CD14-positive monocyte (primary cell): ENCODE measurements around the gene TRAPPC1. TPM values are rescaled to one million over a fixed set of nuclear protein-coding genes. Genes with fewer than 3 reads are reported as not detected.

Experiments used
- DNase-seq, 3 donors: peaks; one replicate each; pipeline ENCODE4 v3.0.0-alpha.2; 2011 to 2022
- H2AFZ ChIP-seq: 2 replicates; pipeline ENCODE4 v1.6.0; 2012; ENCODE audit warnings: mild to moderate bottlenecking, low read depth, low read length, inconsistent platforms; ENCODE audit not compliant: insufficient read depth, poor library complexity, severe bottlenecking
- H3K27ac ChIP-seq, 2 donors: 1 replicate in 1 of 2; 2 replicates in 1 of 2; pipeline ENCODE4 v1.5.1; 2012 to 2013; ENCODE audit warnings: low read length in 2 of 2, control low read depth in 1 of 2, inconsistent platforms in 1 of 2, low read depth in 1 of 2, mild to moderate bottlenecking in 1 of 2
- H3K27me3 ChIP-seq, 2 donors: one replicate each; pipeline versions ENCODE4 v1.6.0 to v1.6.1; 2011 to 2013; ENCODE audit warnings: low read length in 2 of 2; ENCODE audit not compliant: control insufficient read depth in 2 of 2, insufficient read depth in 2 of 2
- H3K36me3 ChIP-seq, 2 donors: replicated peaks in 1 of 2; 1 replicate in 1 of 2; 2 replicates in 1 of 2; pipeline versions ENCODE4 v1.5.1 to v1.6.1; 2012 to 2013; ENCODE audit warnings: low read length in 2 of 2, control low read depth in 1 of 2, inconsistent platforms in 1 of 2, mild to moderate bottlenecking in 1 of 2; ENCODE audit not compliant: insufficient read depth in 2 of 2, control insufficient read depth in 1 of 2
- H3K4me1 ChIP-seq, 2 donors: 1 replicate in 1 of 2; 2 replicates in 1 of 2; pipeline versions ENCODE4 v1.5.1 to v1.6.1; 2012 to 2013; ENCODE audit warnings: low read length in 2 of 2, control low read depth in 1 of 2, inconsistent platforms in 1 of 2, mild to moderate bottlenecking in 1 of 2, moderate library complexity in 1 of 2; ENCODE audit not compliant: insufficient read depth in 2 of 2, control insufficient read depth in 1 of 2
- H3K4me2 ChIP-seq: replicated peaks from 2 replicates; pipeline ENCODE3; 2012; ENCODE audit warnings: low read length, moderate library complexity, mild to moderate bottlenecking; ENCODE audit not compliant: poor library complexity, severe bottlenecking; ENCODE audit errors: extremely low read depth
- H3K4me3 ChIP-seq, 3 experiments: fragments of 200-600 bp in 1 of 3; sonication (generic) in 1 of 3; replicated peaks in 1 of 3; 1 replicate in 2 of 3; 2 replicates in 1 of 3; pipeline ENCODE4 v1.5.1; 2011 to 2013; ENCODE audit warnings: low read length in 3 of 3, mild to moderate bottlenecking in 3 of 3, control low read depth in 2 of 3, low read depth in 2 of 3, inconsistent platforms in 1 of 3, moderate library complexity in 1 of 3
- H3K79me2 ChIP-seq: 2 replicates; pipeline ENCODE4 v1.6.0; 2012; ENCODE audit warnings: mild to moderate bottlenecking, control low read depth, inconsistent platforms, low read length, moderate library complexity; ENCODE audit not compliant: insufficient read depth
- H3K9ac ChIP-seq: 2 replicates; pipeline ENCODE4 v1.6.0; 2017; ENCODE audit warnings: low read length, mild to moderate bottlenecking; ENCODE audit not compliant: insufficient read depth, poor library complexity, severe bottlenecking
- H3K9me3 ChIP-seq, 2 donors: replicated peaks in 1 of 2; 1 replicate in 1 of 2; 2 replicates in 1 of 2; pipeline versions ENCODE4 v1.5.1 to v1.6.1; 2012 to 2013; ENCODE audit warnings: low read length in 2 of 2, control low read depth in 1 of 2; ENCODE audit not compliant: control insufficient read depth in 1 of 2, insufficient read depth in 1 of 2
- H4K20me1 ChIP-seq: 2 replicates; pipeline ENCODE4 v1.6.0; 2012; ENCODE audit warnings: mild to moderate bottlenecking, low read length, control low read depth, moderate library complexity; ENCODE audit not compliant: insufficient read depth
- H3K27ac Mint-ChIP-seq, 7 donors: one replicate each; pipeline ENCODE4 v1.8.0; 2020; ENCODE audit warnings: mild to moderate bottlenecking in 7 of 7, mixed read lengths in 7 of 7, moderate library complexity in 6 of 7, inconsistent platforms in 2 of 7
- H3K27me3 Mint-ChIP-seq, 3 donors: one replicate each; pipeline ENCODE4 v1.8.0; 2021 to 2022; ENCODE audit warnings: low read depth in 3 of 3, mild to moderate bottlenecking in 3 of 3, mixed read lengths in 3 of 3, moderate library complexity in 3 of 3, inconsistent platforms in 1 of 3
- H3K36me3 Mint-ChIP-seq, 2 donors: one replicate each; pipeline ENCODE4 v1.8.0; 2020; ENCODE audit warnings: mixed read lengths in 2 of 2, inconsistent platforms in 1 of 2, mild to moderate bottlenecking in 1 of 2
- H3K4me1 Mint-ChIP-seq: one replicate; pipeline ENCODE4 v1.8.0; 2020; ENCODE audit warnings: mild to moderate bottlenecking, mixed read lengths
- H3K4me3 Mint-ChIP-seq, 2 donors: one replicate each; pipeline ENCODE4 v1.8.0; 2020; ENCODE audit warnings: mild to moderate bottlenecking in 2 of 2, mixed read lengths in 2 of 2, moderate library complexity in 1 of 2
- H3K9me3 Mint-ChIP-seq, 7 donors: one replicate each; pipeline ENCODE4 v1.8.0; 2020 to 2022; ENCODE audit warnings: mixed read lengths in 7 of 7, mild to moderate bottlenecking in 6 of 7, moderate library complexity in 6 of 7, inconsistent platforms in 2 of 7
- CTCF ChIP-seq: fragments of 200-600 bp; IDR thresholded peaks from one replicate; pipeline ENCODE4 v1.8.0; 2022; ENCODE audit warnings: antibody characterized with exemption, mild to moderate bottlenecking
- WGBS: methylation state at CpG from one replicate; pipeline ENCODE4 v1.1.5; 2013; ENCODE audit warnings: missing lambda C conversion rate; ENCODE audit not compliant: insufficient coverage; 5-methylcytosine and 5-hydroxymethylcytosine counted together
- intact Hi-C, 2 donors: fragments of 100-400 bp; cut with micrococcal nuclease; formaldehyde crosslinking; loops; one replicate each; pipeline versions ENCODE4 v1.15.0 to v1.15.1; 2023
- polyA plus RNA-seq, 3 donors: library from polyadenylated mRNA; depleted of rRNA in 1 of 3; unstranded in 2 of 3; stranded (reverse) in 1 of 3; fragments of 300-500 nt in 2 of 3; fragments of >200 nt in 1 of 3; fragmentation: Illumina TruSeq in 2 of 3; gene quantifications; 1 replicate in 2 of 3; 2 replicates in 1 of 3; pipeline ENCODE4 v1.2.3, GENCODE V29; 2012 to 2021

TRAPPC1 gene
- polyA plus RNA-seq, 3 donors = 172 to 266 (median 224) TPM

- Mint-ChIP-seq H3K4me1 (peaks cover 38% of the 10 kb centered on the region), H3K27me3 (peaks cover 0 to 4% (median 1%) of the 10 kb centered on the region in 3 donors), H3K4me3 (peak overlapping the region; percentile 97 to 100), H3K9me3 (peaks cover 0 to 2% (median 0%) of the 10 kb centered on the region in 7 donors), H3K27ac (peak overlapping the region; percentile 95 to 100 (median 99)), H3K36me3 (peaks cover 40 to 53% of the 10 kb centered on the region in 2 donors)
- H3K9me3 ChIP-seq = no peaks in the 10 kb centered on the region
- peaks cover 19 to 46% of the 10 kb centered on the region in 2 donors for H3K36me3 ChIP-seq
- peak overlapping the region; percentile 74 to 88 for H3K27ac ChIP-seq
- WGBS = 0% methylated on average over 6 of the region's 16 CpGs
- peak overlapping the region; percentile 71 for H3K9ac ChIP-seq
- DNase-seq = peak; percentile 83 to 91 (median 88)
- peak overlapping the region; percentile 79 for H2AFZ ChIP-seq
- peaks cover 26 to 37% of the 10 kb centered on the region in 2 donors for H3K4me1 ChIP-seq
- intact Hi-C loops = loop anchor here in 1 of 2 donors (5.0 kb wide), 1 partner anchor 91 kb away; no protein-coding TSS in a partner anchor
- peak overlapping the region; percentile 84 for H3K4me2 ChIP-seq
- peaks cover 53% of the 10 kb centered on the region for H3K79me2 ChIP-seq
- H3K27me3 ChIP-seq = no peaks in the 10 kb centered on the region
- TF ChIP-seq CTCF = peak; percentile 22
- H3K4me3 ChIP-seq = peak overlapping the region; percentile 68 to 86 (median 78)
- H4K20me1 ChIP-seq = no peaks in the 10 kb centered on the region
Observed at GRCh38 chr17:7932949-7933348, 1.2 kb upstream of the TRAPPC1 start.

GRCh38 chr17:7932483-7932891 lies 741 bp upstream of the TRAPPC1 start:
- Mint-ChIP-seq H3K36me3 (peaks cover 39 to 53% of the 10 kb centered on the region in 2 donors), H3K27ac (peak overlapping the region; percentile 95 to 100 (median 99)), H3K4me1 (peaks cover 43% of the 10 kb centered on the region), H3K9me3 (peaks cover 0 to 2% (median 0%) of the 10 kb centered on the region in 7 donors), H3K27me3 (peaks cover 0 to 4% (median 1%) of the 10 kb centered on the region in 3 donors), H3K4me3 (peak overlapping the region; percentile 97 to 100)
- Histone ChIP-seq H3K79me2 (peaks cover 53% of the 10 kb centered on the region), H3K9me3 (no peaks in the 10 kb centered on the region), H3K36me3 (peaks cover 19 to 45% of the 10 kb centered on the region in 2 donors), H3K4me2 (peak overlapping the region; percentile 84), H4K20me1 (no peaks in the 10 kb centered on the region), H3K4me3 (peak overlapping the region; percentile 68 to 86 (median 78)), H2AFZ (peak overlapping the region; percentile 79), H3K27ac (peak overlapping the region; percentile 74 to 88), H3K4me1 (peaks cover 26 to 37% of the 10 kb centered on the region in 2 donors), H3K9ac (peak overlapping the region; percentile 71), H3K27me3 (no peaks in the 10 kb centered on the region)
- no peak for TF ChIP-seq CTCF
- peak in 2 of 3 donors; percentile 18 to 38 for DNase-seq
- intact Hi-C loops = loop anchor here in 1 of 2 donors (5.0 kb wide), 1 partner anchor 90 kb away; no protein-coding TSS in a partner anchor
- 0% methylated on average over 16 of the region's 17 CpGs for WGBS
